ENCODE results near the gene DCLK2.

DCLK2 gene

DNA sequence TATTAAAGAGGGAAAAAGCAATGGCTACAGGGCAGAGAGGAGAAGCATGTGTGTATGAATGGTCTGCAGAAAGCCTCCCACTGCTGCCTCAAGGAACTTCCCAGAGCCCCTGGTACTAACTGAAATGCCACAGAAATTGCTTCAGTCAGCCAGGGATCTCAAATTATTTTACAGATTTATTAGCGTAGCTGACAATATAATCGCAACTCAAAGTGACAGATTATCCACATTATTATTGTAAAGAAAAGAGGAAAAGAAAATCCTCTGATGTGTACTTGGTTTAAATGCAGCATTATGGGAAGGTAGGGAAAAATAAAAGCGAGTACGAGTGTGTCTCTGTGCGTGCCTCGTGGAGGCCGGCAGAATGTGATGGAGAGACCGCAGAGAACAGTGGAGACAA, 202.7 kb downstream of the DCLK2 start:
- no peaks in the 10 kb centered on the region for H3K9me3 ChIP-seq (ENCODE audit: control insufficient read depth, low read length)
- H3K4me2 ChIP-seq (ENCODE audit: low read length, poor library complexity, severe bottlenecking), result no peak overlapping the region
- H3K4ac ChIP-seq (ENCODE audit: low read depth in 1 of 2, low read length in 2 of 2), result no peak overlapping the region
- H3K9ac ChIP-seq (ENCODE audit: low read length), result peak overlapping the region; percentile 67
- peak overlapping the region in 1 of 2 experiments; percentile 73 for H2BK12ac ChIP-seq (ENCODE audit: low read length in 2 of 2)
- 93% methylated on average over 7 of the region's 8 CpGs for WGBS
- H3K79me1 ChIP-seq (replicated peaks; ENCODE audit: low read length, poor library complexity, severe bottlenecking), result peaks cover 4% of the 10 kb centered on the region
- peaks cover 0 to 7% of the 10 kb centered on the region in 2 experiments for H3K36me3 ChIP-seq (ENCODE audit: control insufficient read depth in 1 of 2, insufficient read depth in 2 of 2, low read depth in 1 of 2, low read length in 2 of 2)
- H2AK5ac ChIP-seq (ENCODE audit: low read length, severe bottlenecking), result peak overlapping the region; percentile 92
- peaks cover 16% of the 10 kb centered on the region for H3K4me1 ChIP-seq (ENCODE audit: control insufficient read depth, insufficient read depth, low read depth, low read length)
- H2AFZ ChIP-seq (ENCODE audit: low read depth, low read length), result no peak overlapping the region
- H2BK5ac ChIP-seq (ENCODE audit: low read depth, low read length, poor library complexity, severe bottlenecking), result peak overlapping the region; percentile 54
- no peak for DNase-seq
- H4K91ac ChIP-seq (ENCODE audit: low read length), result no peak overlapping the region
- H3K14ac ChIP-seq (ENCODE audit: low read length in 2 of 2), result no peak overlapping the region
- H3K23ac ChIP-seq (ENCODE audit: low read length in 2 of 2), result no peak overlapping the region
- H2BK15ac ChIP-seq (ENCODE audit: low read depth, poor library complexity, severe bottlenecking), result no peak overlapping the region
- peak overlapping the region; percentile 99 for H3K27ac ChIP-seq (ENCODE audit: low read length, poor library complexity, severe bottlenecking)
- peak overlapping the region; percentile 61 for H2BK120ac ChIP-seq (ENCODE audit: low read depth, low read length)
- peak overlapping the region; percentile 8 to 70 for H3K18ac ChIP-seq (ENCODE audit: low read depth in 1 of 2, low read length in 2 of 2)
- H4K8ac ChIP-seq (ENCODE audit: low read length), result no peak overlapping the region
- no peak overlapping the region for H3K4me3 ChIP-seq (ENCODE audit: insufficient read depth in 1 of 2, low read depth in 1 of 2, low read length in 2 of 2)
- H3K27me3 ChIP-seq (ENCODE audit: control insufficient read depth in 1 of 2, insufficient read depth in 1 of 2, low read length in 2 of 2), result no peaks in the 10 kb centered on the region

DNA sequence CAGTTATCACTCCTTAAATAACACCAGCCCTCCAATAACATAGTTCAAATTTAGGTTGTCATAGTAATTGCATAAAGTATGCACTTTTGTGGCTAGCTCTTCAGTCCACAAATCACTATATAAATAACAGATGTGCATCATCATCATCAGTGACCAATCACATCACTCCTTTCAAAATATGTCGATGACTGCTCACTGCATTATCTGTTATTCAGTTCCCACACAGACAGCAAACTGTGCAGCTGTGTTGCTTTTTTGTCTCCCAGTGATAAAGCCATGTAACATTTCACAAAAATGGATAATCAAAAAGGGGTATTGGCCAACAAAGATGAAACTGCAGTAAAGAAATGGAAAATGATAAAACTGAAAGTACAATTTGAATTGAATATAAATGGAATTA, 205.4 kb downstream of the DCLK2 start:
- Histone ChIP-seq H3K79me1 (replicated peaks; ENCODE audit: low read length, poor library complexity, severe bottlenecking) (peaks cover 5% of the 10 kb centered on the region), H2AFZ (ENCODE audit: low read depth, low read length) (no peak overlapping the region), H3K4ac (ENCODE audit: low read depth in 1 of 2, low read length in 2 of 2) (no peak overlapping the region), H3K9ac (ENCODE audit: low read length) (peak overlapping the region; percentile 63), H3K27me3 (ENCODE audit: control insufficient read depth in 1 of 2, insufficient read depth in 1 of 2, low read length in 2 of 2) (no peaks in the 10 kb centered on the region), H4K91ac (ENCODE audit: low read length) (no peak overlapping the region), H3K14ac (ENCODE audit: low read length in 2 of 2) (no peak overlapping the region), H2BK120ac (ENCODE audit: low read depth, low read length) (no peak overlapping the region), H2BK12ac (ENCODE audit: low read length in 2 of 2) (no peak overlapping the region), H2AK5ac (ENCODE audit: low read length, severe bottlenecking) (no peak overlapping the region), H2BK5ac (ENCODE audit: low read depth, low read length, poor library complexity, severe bottlenecking) (no peak overlapping the region), H4K8ac (ENCODE audit: low read length) (no peak overlapping the region), H3K27ac (ENCODE audit: low read length, poor library complexity, severe bottlenecking) (peak overlapping the region; percentile 49), H3K18ac (ENCODE audit: low read depth in 1 of 2, low read length in 2 of 2) (no peak overlapping the region), H3K36me3 (ENCODE audit: control insufficient read depth in 1 of 2, insufficient read depth in 2 of 2, low read depth in 1 of 2, low read length in 2 of 2) (peaks cover 0 to 7% of the 10 kb centered on the region in 2 experiments), H3K9me3 (ENCODE audit: control insufficient read depth, low read length) (no peaks in the 10 kb centered on the region), H3K4me2 (ENCODE audit: low read length, poor library complexity, severe bottlenecking) (no peak overlapping the region), H3K23ac (ENCODE audit: low read length in 2 of 2) (no peak overlapping the region), H3K4me1 (ENCODE audit: control insufficient read depth, insufficient read depth, low read depth, low read length) (peaks cover 14% of the 10 kb centered on the region), H2BK15ac (ENCODE audit: low read depth, poor library complexity, severe bottlenecking) (no peak overlapping the region), H3K4me3 (ENCODE audit: insufficient read depth in 1 of 2, low read depth in 1 of 2, low read length in 2 of 2) (no peak overlapping the region)
- peak; percentile 87 for DNase-seq
- WGBS, result 18% methylated on average over 1 of the region's 1 CpG

DNA sequence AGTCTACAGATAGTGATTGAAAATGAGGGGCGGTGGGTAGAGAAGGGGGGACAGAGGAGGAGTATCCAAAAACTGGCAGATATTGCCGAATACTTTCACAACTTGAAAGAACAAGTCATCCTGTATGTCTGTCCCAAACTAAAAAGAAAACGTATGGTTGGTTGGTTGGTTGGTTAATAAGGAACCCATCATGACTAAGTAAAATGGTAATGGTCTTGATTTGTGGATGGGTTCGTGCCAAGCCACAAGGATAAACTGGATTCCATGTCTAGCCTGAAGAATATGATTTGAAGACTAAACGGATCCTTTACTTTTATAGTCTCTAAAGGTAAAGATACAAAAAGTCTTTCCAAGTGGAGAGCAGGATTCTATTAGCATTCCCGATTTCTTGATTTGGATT, 208.4 kb downstream of the DCLK2 start:
- Histone ChIP-seq H3K79me1 (replicated peaks; ENCODE audit: low read length, poor library complexity, severe bottlenecking) (peaks cover 5% of the 10 kb centered on the region), H2BK15ac (ENCODE audit: low read depth, poor library complexity, severe bottlenecking) (no peak overlapping the region)
- WGBS, result 91% methylated on average over 5 of the region's 6 CpGs

GRCh38 chr4:150289198-150289597, 211.0 kb downstream of the DCLK2 start:
- Histone ChIP-seq H3K27me3 (ENCODE audit: control insufficient read depth in 1 of 2, insufficient read depth in 1 of 2, low read length in 2 of 2) (no peaks in the 10 kb centered on the region), H2BK15ac (ENCODE audit: low read depth, poor library complexity, severe bottlenecking) (no peak overlapping the region), H2BK12ac (ENCODE audit: low read length in 2 of 2) (no peak overlapping the region), H3K9ac (ENCODE audit: low read length) (no peak overlapping the region), H3K36me3 (ENCODE audit: control insufficient read depth in 1 of 2, insufficient read depth in 2 of 2, low read depth in 1 of 2, low read length in 2 of 2) (no peaks in the 10 kb centered on the region), H3K4me3 (ENCODE audit: insufficient read depth in 1 of 2, low read depth in 1 of 2, low read length in 2 of 2) (no peak overlapping the region), H4K8ac (ENCODE audit: low read length) (no peak overlapping the region), H3K4ac (ENCODE audit: low read depth in 1 of 2, low read length in 2 of 2) (no peak overlapping the region), H2AK5ac (ENCODE audit: low read length, severe bottlenecking) (no peak overlapping the region), H3K27ac (ENCODE audit: low read length, poor library complexity, severe bottlenecking) (no peak overlapping the region), H3K4me2 (ENCODE audit: low read length, poor library complexity, severe bottlenecking) (no peak overlapping the region), H4K91ac (ENCODE audit: low read length) (no peak overlapping the region), H3K14ac (ENCODE audit: low read length in 2 of 2) (no peak overlapping the region), H3K9me3 (ENCODE audit: control insufficient read depth, low read length) (no peaks in the 10 kb centered on the region), H3K18ac (ENCODE audit: low read depth in 1 of 2, low read length in 2 of 2) (no peak overlapping the region), H2BK120ac (ENCODE audit: low read depth, low read length) (no peak overlapping the region), H3K4me1 (ENCODE audit: control insufficient read depth, insufficient read depth, low read depth, low read length) (peaks cover 2% of the 10 kb centered on the region), H3K79me1 (replicated peaks; ENCODE audit: low read length, poor library complexity, severe bottlenecking) (peaks cover 3% of the 10 kb centered on the region), H2BK5ac (ENCODE audit: low read depth, low read length, poor library complexity, severe bottlenecking) (no peak overlapping the region), H2AFZ (ENCODE audit: low read depth, low read length) (no peak overlapping the region), H3K23ac (ENCODE audit: low read length in 2 of 2) (no peak overlapping the region)
- WGBS, result 100% methylated on average over 2 of the region's 2 CpGs
- no peak for DNase-seq

More for the DNA sequence above, 208.4 kb downstream of the DCLK2 start:
- H3K36me3 ChIP-seq (ENCODE audit: control insufficient read depth in 1 of 2, insufficient read depth in 2 of 2, low read depth in 1 of 2, low read length in 2 of 2), result peaks cover 0 to 7% of the 10 kb centered on the region in 2 experiments
- no peak overlapping the region for H2AFZ ChIP-seq (ENCODE audit: low read depth, low read length)
- H3K23ac ChIP-seq (ENCODE audit: low read length in 2 of 2), result no peak overlapping the region
- no peak overlapping the region for H2BK5ac ChIP-seq (ENCODE audit: low read depth, low read length, poor library complexity, severe bottlenecking)
- H3K27me3 ChIP-seq (ENCODE audit: control insufficient read depth in 1 of 2, insufficient read depth in 1 of 2, low read length in 2 of 2), result no peaks in the 10 kb centered on the region
- H3K18ac ChIP-seq (ENCODE audit: low read depth in 1 of 2, low read length in 2 of 2), result no peak overlapping the region
- H3K4me2 ChIP-seq (ENCODE audit: low read length, poor library complexity, severe bottlenecking), result no peak overlapping the region
- H3K9ac ChIP-seq (ENCODE audit: low read length), result no peak overlapping the region
- no peak overlapping the region for H2BK12ac ChIP-seq (ENCODE audit: low read length in 2 of 2)
- no peak for DNase-seq
- H4K8ac ChIP-seq (ENCODE audit: low read length), result no peak overlapping the region
- no peak overlapping the region for H2AK5ac ChIP-seq (ENCODE audit: low read length, severe bottlenecking)
- H3K27ac ChIP-seq (ENCODE audit: low read length, poor library complexity, severe bottlenecking), result no peak overlapping the region
- peaks cover 7% of the 10 kb centered on the region for H3K4me1 ChIP-seq (ENCODE audit: control insufficient read depth, insufficient read depth, low read depth, low read length)
- no peaks in the 10 kb centered on the region for H3K9me3 ChIP-seq (ENCODE audit: control insufficient read depth, low read length)
- no peak overlapping the region for H3K14ac ChIP-seq (ENCODE audit: low read length in 2 of 2)
- H3K4ac ChIP-seq (ENCODE audit: low read depth in 1 of 2, low read length in 2 of 2), result no peak overlapping the region
- no peak overlapping the region for H4K91ac ChIP-seq (ENCODE audit: low read length)
- H3K4me3 ChIP-seq (ENCODE audit: insufficient read depth in 1 of 2, low read depth in 1 of 2, low read length in 2 of 2), result no peak overlapping the region
- no peak overlapping the region for H2BK120ac ChIP-seq (ENCODE audit: low read depth, low read length)
